Panc1 (cell line): ENCODE results near the gene LIPE. TPM values are rescaled to one million over a fixed set of nuclear protein-coding genes. Genes with fewer than 3 reads are reported as not detected.

ENCODE experiments used
- ATAC-seq: fragments of 200-7000 bp; cut with Tn5 transposase; 2 replicates; pipeline ENCODE4 v1.9.1; 2020; ENCODE audit warnings: mild to moderate bottlenecking, moderate library complexity
- BruUV-seq: library from RNA; stranded (reverse); fragments of 400-500 nt; replicated peaks from 2 replicates; lab custom pipeline; 2021; lab: Mats Ljungman, UMichigan
- CTCF ChIA-PET: fragments of 300-600 bp; sonication (Branson Sonifier 250); formaldehyde crosslinking; loops from one replicate; lab custom pipeline; 2022; ENCODE audit warnings: antibody characterized with exemption; lab: Charles Lee
- POLR2A ChIA-PET: fragments of 300-600 bp; sonication (Branson Sonifier 250); formaldehyde crosslinking; loops from one replicate; lab custom pipeline; 2022; ENCODE audit warnings: antibody characterized with exemption; lab: Charles Lee
- DNase-seq: peaks from one replicate; pipeline ENCODE4 v3.0.0-alpha.2; 2010; ENCODE audit warnings: low read depth, low spot score
- H3K27ac ChIP-seq: 2 replicates; pipeline ENCODE4 v1.5.1; 2011; ENCODE audit warnings: mild to moderate bottlenecking, low read length, inconsistent platforms
- H3K27me3 ChIP-seq: fragments of 200-500 bp; sonication (Bioruptor generic); 2 replicates; pipeline ENCODE4 v1.6.0; 2014; ENCODE audit warnings: low read length, inconsistent platforms; ENCODE audit not compliant: control insufficient read depth, insufficient read depth
- H3K36me3 ChIP-seq: fragments of 200-500 bp; sonication (Bioruptor generic); 2 replicates; pipeline ENCODE4 v1.5.1; 2014; ENCODE audit warnings: inconsistent platforms, mild to moderate bottlenecking, low read length, moderate library complexity; ENCODE audit not compliant: control insufficient read depth, insufficient read depth
- H3K4me1 ChIP-seq: 2 replicates; pipeline ENCODE4 v1.5.1; 2011; ENCODE audit warnings: inconsistent platforms, mild to moderate bottlenecking, low read length, moderate library complexity; ENCODE audit not compliant: control insufficient read depth, insufficient read depth
- H3K4me3 ChIP-seq, 2 experiments: 2 replicates each; pipeline ENCODE4 v1.5.1; 2011 to 2012; ENCODE audit warnings: low read depth in 2 of 2, low read length in 2 of 2, mild to moderate bottlenecking in 2 of 2, inconsistent platforms in 1 of 2, moderate library complexity in 1 of 2
- H3K9me3 ChIP-seq: fragments of 200-500 bp; sonication (Bioruptor generic); 2 replicates; pipeline ENCODE4 v1.5.1; 2014; ENCODE audit warnings: low read depth, mild to moderate bottlenecking, inconsistent platforms, low read length, moderate library complexity; ENCODE audit not compliant: control insufficient read depth, insufficient read depth
- CTCF ChIP-seq: fragments of 450-650 bp; IDR thresholded peaks from 2 replicates; pipeline ENCODE4 v1.5.1; 2017; ENCODE audit warnings: mild to moderate bottlenecking
- POLR2AphosphoS5 ChIP-seq: IDR thresholded peaks from 2 replicates; pipeline ENCODE4 v1.6.1; 2012; ENCODE audit warnings: mild to moderate bottlenecking, low read depth, low read length, moderate library complexity
- SIN3A ChIP-seq: IDR thresholded peaks from 2 replicates; pipeline ENCODE4 v1.6.1; 2012; ENCODE audit warnings: low read depth, mild to moderate bottlenecking, low read length, moderate library complexity, borderline replicate concordance; ENCODE audit not compliant: insufficient read depth
- TCF7L2 ChIP-seq: IDR thresholded peaks from 2 replicates; pipeline ENCODE4 v1.6.1; 2011; ENCODE audit warnings: mild to moderate bottlenecking, low read depth, low read length, inconsistent platforms
- in situ Hi-C: cut with HindIII; loops from 2 replicates; pipeline ENCODE4 v1.10.0; 2016; ENCODE audit warnings: low sequenced_read_pairs, low pct_unique_long_range_greater_than_20kb
- intact Hi-C: fragments of 100-400 bp; cut with micrococcal nuclease; formaldehyde crosslinking; loops from one replicate; pipeline ENCODE4 v1.10.0; 2022; ENCODE audit not compliant: unreplicated experiment
- total RNA-seq: library from RNA; stranded (reverse); gene quantifications from one replicate; pipeline ENCODE4 v1.2.1, GENCODE V29; 2021; ENCODE audit not compliant: unreplicated experiment
- TF ChIP-seq, protein P1 (sequence below), 2 experiments: IDR thresholded peaks; 2 replicates each; pipeline ENCODE4 v1.6.1; 2011 to 2012; ENCODE audit warnings: low read depth in 2 of 2, control low read depth in 1 of 2, low read length in 1 of 2, mild to moderate bottlenecking in 1 of 2, moderate library complexity in 1 of 2; ENCODE audit not compliant: insufficient read depth in 1 of 2

Gene LIPE
- total RNA-seq, 1 experiment from 2014 or later: 3.4 TPM

DNA sequence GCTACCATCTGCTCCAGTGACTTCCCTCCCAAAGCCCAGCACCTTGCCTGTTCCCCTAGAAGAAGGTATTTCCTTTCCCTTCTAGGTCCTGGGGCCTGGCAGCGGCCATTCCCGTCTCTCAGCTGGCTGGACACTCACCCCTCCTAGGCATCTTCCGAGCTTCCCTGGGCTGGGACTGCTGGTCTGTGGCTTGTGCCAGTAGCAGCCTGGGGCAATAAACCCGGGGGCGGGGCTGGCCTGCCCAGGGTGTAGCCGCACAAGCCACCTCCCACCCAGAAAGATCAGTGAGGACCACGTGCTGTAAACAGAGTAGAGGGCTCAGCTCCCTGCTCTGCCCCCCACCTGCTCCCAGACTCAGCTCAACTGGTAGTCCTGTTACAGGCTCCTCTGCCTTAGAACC is 15.0 kb downstream of the LIPE start:
- ChIA-PET POLR2A (no interaction called here), CTCF (no interaction called here)
- no peak overlapping the region for H3K4me3 ChIP-seq
- peak; percentile 45; the same call in 1 of the 2 replicates for ATAC-seq
- no peak for DNase-seq
- TF ChIP-seq TCF7L2 (no peak), SIN3A (no peak), CTCF (no peak), POLR2AphosphoS5 (no peak)
- TF ChIP-seq, protein P1, sequence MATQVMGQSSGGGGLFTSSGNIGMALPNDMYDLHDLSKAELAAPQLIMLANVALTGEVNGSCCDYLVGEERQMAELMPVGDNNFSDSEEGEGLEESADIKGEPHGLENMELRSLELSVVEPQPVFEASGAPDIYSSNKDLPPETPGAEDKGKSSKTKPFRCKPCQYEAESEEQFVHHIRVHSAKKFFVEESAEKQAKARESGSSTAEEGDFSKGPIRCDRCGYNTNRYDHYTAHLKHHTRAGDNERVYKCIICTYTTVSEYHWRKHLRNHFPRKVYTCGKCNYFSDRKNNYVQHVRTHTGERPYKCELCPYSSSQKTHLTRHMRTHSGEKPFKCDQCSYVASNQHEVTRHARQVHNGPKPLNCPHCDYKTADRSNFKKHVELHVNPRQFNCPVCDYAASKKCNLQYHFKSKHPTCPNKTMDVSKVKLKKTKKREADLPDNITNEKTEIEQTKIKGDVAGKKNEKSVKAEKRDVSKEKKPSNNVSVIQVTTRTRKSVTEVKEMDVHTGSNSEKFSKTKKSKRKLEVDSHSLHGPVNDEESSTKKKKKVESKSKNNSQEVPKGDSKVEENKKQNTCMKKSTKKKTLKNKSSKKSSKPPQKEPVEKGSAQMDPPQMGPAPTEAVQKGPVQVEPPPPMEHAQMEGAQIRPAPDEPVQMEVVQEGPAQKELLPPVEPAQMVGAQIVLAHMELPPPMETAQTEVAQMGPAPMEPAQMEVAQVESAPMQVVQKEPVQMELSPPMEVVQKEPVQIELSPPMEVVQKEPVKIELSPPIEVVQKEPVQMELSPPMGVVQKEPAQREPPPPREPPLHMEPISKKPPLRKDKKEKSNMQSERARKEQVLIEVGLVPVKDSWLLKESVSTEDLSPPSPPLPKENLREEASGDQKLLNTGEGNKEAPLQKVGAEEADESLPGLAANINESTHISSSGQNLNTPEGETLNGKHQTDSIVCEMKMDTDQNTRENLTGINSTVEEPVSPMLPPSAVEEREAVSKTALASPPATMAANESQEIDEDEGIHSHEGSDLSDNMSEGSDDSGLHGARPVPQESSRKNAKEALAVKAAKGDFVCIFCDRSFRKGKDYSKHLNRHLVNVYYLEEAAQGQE (IDR thresholded peaks at IDR 0.05; ENCODE audit: insufficient read depth in 1 of 2, low read depth in 2 of 2, low read length in 1 of 2): no peak
- no peak overlapping the region for H3K27ac ChIP-seq
- in situ Hi-C loops: no loop called here
- intact Hi-C loops: no loop called here
- H3K36me3 ChIP-seq: no peaks in the 10 kb centered on the region
- H3K27me3 ChIP-seq: no peaks in the 10 kb centered on the region
- no peaks in the 10 kb centered on the region for H3K9me3 ChIP-seq
- no peaks in the 10 kb centered on the region for H3K4me1 ChIP-seq
- no TSS peak for BruUV-seq

GRCh38 chr19:42411581-42412178 is 15.5 kb downstream of the LIPE start:
- Histone ChIP-seq H3K27me3 (no peaks in the 10 kb centered on the region), H3K27ac (no peak overlapping the region), H3K36me3 (no peaks in the 10 kb centered on the region), H3K9me3 (no peaks in the 10 kb centered on the region), H3K4me3 (no peak overlapping the region), H3K4me1 (no peaks in the 10 kb centered on the region)
- CTCF ChIA-PET: no interaction called here
- no peak for DNase-seq
- TF ChIP-seq TCF7L2 (no peak), CTCF (no peak), SIN3A (no peak), POLR2AphosphoS5 (no peak)
- TF ChIP-seq, protein P1 (IDR thresholded peaks at IDR 0.05; ENCODE audit: insufficient read depth in 1 of 2, low read depth in 2 of 2, low read length in 1 of 2): no peak
- ATAC-seq: no peak
- POLR2A ChIA-PET: no interaction called here
- intact Hi-C loops: no loop called here
- BruUV-seq: no TSS peak
- in situ Hi-C loops: no loop called here
